Measurements from ENCODE around the gene ABLIM2. TPM values are rescaled to one million over a fixed set of nuclear protein-coding genes. Genes with fewer than 3 reads are reported as not detected.
A peak's percentile ranks its signal among the peaks of the same experiment; 100 is the strongest.

The ABLIM2 gene
- polyA plus RNA-seq, 1 donor from 2014 or later, result 1.3 TPM

DNA sequence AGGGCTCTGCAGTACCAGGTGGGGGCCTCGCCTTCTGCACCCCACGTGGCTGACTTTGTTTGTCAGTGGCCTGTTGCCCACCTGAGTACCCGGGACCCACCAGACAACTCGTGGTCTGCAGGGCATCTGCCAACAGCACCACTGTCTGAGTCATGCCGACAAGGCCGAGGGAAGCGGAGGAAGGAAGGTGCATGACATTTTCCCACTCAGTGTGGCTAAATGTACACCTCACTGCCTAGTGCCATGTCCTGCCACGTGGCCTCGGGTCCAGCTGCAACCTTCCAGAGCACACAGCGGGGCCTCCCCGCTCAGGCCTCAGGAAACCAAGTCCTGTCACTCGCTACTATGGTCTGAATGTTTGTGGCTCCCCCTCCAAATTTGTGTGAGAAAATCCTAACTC, 22.1 kb downstream of the ABLIM2 start:
- no peak overlapping the region for H3K4me3 Mint-ChIP-seq
- peaks cover 0 to 2% (median 0%) of the 10 kb centered on the region in 3 donors for H3K4me1 Mint-ChIP-seq
- peaks cover 5 to 8% (median 8%) of the 10 kb centered on the region in 3 donors for H3K9me3 Mint-ChIP-seq
- H3K27me3 Mint-ChIP-seq, result peaks cover 15% of the 10 kb centered on the region
- peaks cover 6% of the 10 kb centered on the region for H3K36me3 Mint-ChIP-seq
- no peak overlapping the region for H3K27ac Mint-ChIP-seq

DNA sequence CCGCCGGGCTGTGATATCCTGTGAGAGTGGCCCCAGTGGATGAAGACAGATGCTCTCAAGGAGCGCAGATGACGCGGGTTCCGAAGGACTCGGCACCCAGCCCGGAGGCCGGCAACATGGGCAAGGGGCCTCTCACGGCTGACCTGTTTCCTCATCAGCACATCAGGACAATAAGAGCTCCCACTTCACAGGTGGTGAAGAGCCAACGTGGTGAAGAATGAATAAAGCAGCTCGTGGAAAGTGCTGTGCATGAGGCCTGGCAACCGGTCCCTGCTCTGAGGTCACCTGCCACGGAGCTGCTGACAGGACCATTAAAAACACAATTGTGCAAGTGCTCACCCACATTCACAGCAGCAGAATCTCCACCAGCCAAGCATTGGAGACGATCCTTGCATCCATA, 22.9 kb downstream of the ABLIM2 start:
- peaks cover 2 to 8% (median 8%) of the 10 kb centered on the region in 3 donors for H3K9me3 Mint-ChIP-seq
- no peak overlapping the region for H3K4me3 Mint-ChIP-seq
- H3K27ac Mint-ChIP-seq, result no peak overlapping the region
- peaks cover 19% of the 10 kb centered on the region for H3K27me3 Mint-ChIP-seq
- peaks cover 6% of the 10 kb centered on the region for H3K36me3 Mint-ChIP-seq
- peaks cover 0 to 2% (median 0%) of the 10 kb centered on the region in 3 donors for H3K4me1 Mint-ChIP-seq

DNA sequence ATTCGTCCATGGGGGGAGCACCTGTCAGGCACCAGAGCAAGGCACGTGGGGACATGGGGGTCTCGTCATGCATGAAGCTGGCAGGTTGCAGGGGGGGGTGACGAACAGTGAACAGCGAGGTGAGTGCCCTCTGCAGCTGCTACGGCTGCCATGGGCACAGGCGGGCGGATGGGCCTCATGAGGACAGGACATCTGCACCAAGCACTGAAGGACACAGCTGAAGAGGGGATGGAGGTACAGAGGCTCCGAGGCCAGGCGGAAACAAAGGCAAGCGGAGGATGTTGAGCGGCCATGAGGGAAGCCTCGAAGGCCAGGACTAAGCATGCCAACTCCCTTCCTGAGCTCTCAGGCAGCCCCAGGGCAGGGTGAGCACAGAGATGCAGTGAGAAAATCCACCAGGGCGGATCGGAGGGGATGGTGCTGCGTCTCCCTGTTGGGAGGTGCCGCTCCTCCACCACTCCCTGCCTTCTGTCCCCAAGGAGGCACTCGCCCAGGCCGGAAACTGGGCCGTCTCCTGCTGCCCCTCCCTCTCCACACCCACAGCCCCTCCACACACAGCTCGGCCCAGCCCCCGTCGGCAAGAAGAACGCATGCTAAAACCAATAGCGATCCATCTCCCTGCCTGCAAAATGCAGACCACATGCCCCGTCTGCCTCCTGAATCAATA, 24.6 kb downstream of the ABLIM2 start:
- H3K4me3 Mint-ChIP-seq, result peak overlapping the region in 1 of 4 donors; percentile 1
- H3K4me1 Mint-ChIP-seq, result no peaks in the 10 kb centered on the region
- H3K27ac Mint-ChIP-seq, result peak overlapping the region in 1 of 3 donors; percentile 60
- peaks cover 0 to 4% (median 0%) of the 10 kb centered on the region in 3 donors for H3K9me3 Mint-ChIP-seq
- peaks cover 17% of the 10 kb centered on the region for H3K27me3 Mint-ChIP-seq
- H3K36me3 Mint-ChIP-seq, result peaks cover 3% of the 10 kb centered on the region

- Mint-ChIP-seq H3K4me1 (no peaks in the 10 kb centered on the region), H3K4me3 (peak overlapping the region in 1 of 4 donors; percentile 65), H3K36me3 (peaks cover 3% of the 10 kb centered on the region), H3K27ac (no peak overlapping the region), H3K9me3 (peaks cover 0 to 4% (median 0%) of the 10 kb centered on the region in 3 donors), H3K27me3 (peaks cover 17% of the 10 kb centered on the region)
These were observed 25.5 kb downstream of the ABLIM2 start for GRCh38 chr4:8132947-8133705.

DNA sequence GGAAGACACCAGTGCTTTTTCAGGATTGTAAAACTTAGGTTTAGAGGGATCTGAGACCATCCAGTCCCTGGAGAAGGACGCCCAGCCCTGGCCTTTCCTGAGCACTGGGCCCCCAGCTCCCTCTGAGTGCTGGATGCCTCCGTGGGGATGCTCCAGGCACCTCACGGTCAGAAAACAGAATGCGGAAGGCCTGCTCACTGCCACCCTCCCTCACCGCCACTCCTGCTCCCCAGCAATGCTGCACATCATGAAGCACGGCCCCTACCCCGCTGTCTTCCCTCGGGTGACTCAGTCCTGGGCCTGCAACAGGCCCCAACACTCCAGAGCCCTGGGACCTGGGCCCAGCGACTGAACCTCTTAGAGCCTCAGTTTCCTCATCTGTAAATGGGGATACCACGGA, 26.2 kb downstream of the ABLIM2 start:
- H3K27me3 Mint-ChIP-seq, result peaks cover 17% of the 10 kb centered on the region
- no peak overlapping the region for H3K4me3 Mint-ChIP-seq
- no peaks in the 10 kb centered on the region for H3K9me3 Mint-ChIP-seq
- peaks cover 3% of the 10 kb centered on the region for H3K36me3 Mint-ChIP-seq
- no peaks in the 10 kb centered on the region for H3K4me1 Mint-ChIP-seq
- no peak overlapping the region for H3K27ac Mint-ChIP-seq

- Mint-ChIP-seq H3K9me3 (no peaks in the 10 kb centered on the region), H3K27me3 (peaks cover 20% of the 10 kb centered on the region), H3K4me1 (no peaks in the 10 kb centered on the region), H3K36me3 (peaks cover 3% of the 10 kb centered on the region), H3K27ac (no peak overlapping the region), H3K4me3 (no peak overlapping the region)
These were observed 26.8 kb downstream of the ABLIM2 start for GRCh38 chr4:8131826-8132225.

DNA sequence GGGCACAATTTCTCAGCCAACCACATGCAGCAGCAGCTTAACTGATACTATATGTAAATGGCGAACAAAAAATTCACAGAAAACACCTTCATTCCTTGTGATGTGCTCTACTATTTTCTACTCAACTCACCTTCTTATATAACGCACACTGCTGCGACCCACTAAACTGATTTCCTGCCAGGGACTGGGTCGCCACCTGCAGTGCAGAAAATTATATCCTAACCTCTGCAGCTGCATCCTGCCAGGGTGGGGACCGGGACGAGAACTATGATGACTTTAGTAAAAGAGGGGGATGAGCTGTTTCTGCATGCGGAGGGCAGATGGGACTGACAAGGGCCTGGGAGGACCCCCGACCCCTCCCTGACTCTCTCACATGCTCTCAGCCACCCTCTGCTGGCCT, 27.4 kb downstream of the ABLIM2 start:
- peaks cover 20% of the 10 kb centered on the region for H3K27me3 Mint-ChIP-seq
- H3K4me1 Mint-ChIP-seq, result no peaks in the 10 kb centered on the region
- H3K36me3 Mint-ChIP-seq, result peaks cover 3% of the 10 kb centered on the region
- no peak overlapping the region for H3K27ac Mint-ChIP-seq
- H3K9me3 Mint-ChIP-seq, result no peaks in the 10 kb centered on the region
- no peak overlapping the region for H3K4me3 Mint-ChIP-seq

- H3K9me3 Mint-ChIP-seq, result no peaks in the 10 kb centered on the region
- H3K36me3 Mint-ChIP-seq, result peaks cover 3% of the 10 kb centered on the region
- peaks cover 20% of the 10 kb centered on the region for H3K27me3 Mint-ChIP-seq
- H3K4me1 Mint-ChIP-seq, result no peaks in the 10 kb centered on the region
- H3K4me3 Mint-ChIP-seq, result no peak overlapping the region
- no peak overlapping the region for H3K27ac Mint-ChIP-seq
These were observed 28.1 kb downstream of the ABLIM2 start for GRCh38 chr4:8130346-8131066.

GRCh38 chr4:8129785-8130184, 28.8 kb downstream of the ABLIM2 start:
- peaks cover 17% of the 10 kb centered on the region for H3K27me3 Mint-ChIP-seq
- H3K4me3 Mint-ChIP-seq, result no peak overlapping the region
- peaks cover under 1% of the 10 kb centered on the region for H3K36me3 Mint-ChIP-seq
- H3K4me1 Mint-ChIP-seq, result no peaks in the 10 kb centered on the region
- H3K27ac Mint-ChIP-seq, result no peak overlapping the region
- no peaks in the 10 kb centered on the region for H3K9me3 Mint-ChIP-seq

DNA sequence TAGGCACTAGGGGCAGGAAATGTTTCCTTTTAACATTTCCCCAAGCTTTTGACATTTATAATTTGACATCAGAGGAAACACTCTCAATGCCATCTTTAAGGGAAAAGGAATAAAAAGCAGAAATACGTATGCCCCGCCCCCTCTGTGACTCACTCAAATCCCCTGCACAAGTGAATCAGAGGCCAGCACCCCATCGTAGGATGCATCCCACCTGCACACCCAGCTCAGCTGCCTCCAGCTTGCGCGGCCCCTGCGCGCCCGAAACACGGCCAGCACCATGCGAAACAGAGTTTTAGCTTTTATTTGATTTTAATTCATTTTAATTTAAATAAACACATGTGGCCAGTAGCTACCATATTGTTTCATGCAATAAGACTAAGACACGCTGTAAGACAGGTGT, 29.5 kb downstream of the ABLIM2 start:
- no peaks in the 10 kb centered on the region for H3K4me1 Mint-ChIP-seq
- H3K27ac Mint-ChIP-seq, result no peak overlapping the region
- no peaks in the 10 kb centered on the region for H3K36me3 Mint-ChIP-seq
- peaks cover 11% of the 10 kb centered on the region for H3K27me3 Mint-ChIP-seq
- H3K4me3 Mint-ChIP-seq, result no peak overlapping the region
- no peaks in the 10 kb centered on the region for H3K9me3 Mint-ChIP-seq

DNA sequence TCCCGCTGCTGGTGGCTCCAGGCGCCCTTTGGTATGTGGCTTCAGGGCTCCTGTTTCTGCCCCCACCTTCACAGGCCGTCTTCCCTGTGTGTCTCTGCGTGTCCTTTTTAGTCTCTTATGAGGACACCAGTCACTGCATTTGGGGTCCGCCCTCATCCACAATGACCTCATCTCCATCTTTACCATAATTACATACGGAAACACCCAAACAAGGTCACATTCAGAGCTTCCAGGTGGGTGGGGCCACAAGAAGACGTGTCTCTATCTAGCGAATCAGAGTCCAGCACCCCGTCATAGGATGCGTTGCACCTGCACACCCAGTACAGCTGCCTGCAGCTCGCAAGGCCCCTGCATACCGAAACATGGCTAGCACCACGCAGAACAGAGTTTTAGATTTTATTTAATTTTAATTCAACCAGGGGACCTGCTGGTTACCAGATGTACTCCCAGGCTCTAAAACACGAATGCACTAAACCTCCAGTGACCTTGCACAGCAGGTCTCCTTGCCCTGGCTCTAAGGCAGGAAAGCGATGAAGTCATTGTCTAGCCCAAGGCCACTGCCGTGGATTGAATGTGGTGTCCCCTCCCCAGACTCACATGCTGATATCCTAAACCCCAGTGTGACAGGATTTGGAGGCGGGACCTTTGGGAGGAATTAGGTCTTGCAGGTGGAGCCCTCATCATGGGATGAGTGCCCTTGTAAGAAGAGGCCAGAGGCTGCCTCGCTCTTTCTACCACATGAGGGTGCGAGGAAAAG, 30.3 kb downstream of the ABLIM2 start:
- no peak overlapping the region for H3K4me3 Mint-ChIP-seq
- no peaks in the 10 kb centered on the region for H3K9me3 Mint-ChIP-seq
- H3K4me1 Mint-ChIP-seq, result no peaks in the 10 kb centered on the region
- H3K36me3 Mint-ChIP-seq, result no peaks in the 10 kb centered on the region
- H3K27me3 Mint-ChIP-seq, result peaks cover 13% of the 10 kb centered on the region
- H3K27ac Mint-ChIP-seq, result no peak overlapping the region

DNA sequence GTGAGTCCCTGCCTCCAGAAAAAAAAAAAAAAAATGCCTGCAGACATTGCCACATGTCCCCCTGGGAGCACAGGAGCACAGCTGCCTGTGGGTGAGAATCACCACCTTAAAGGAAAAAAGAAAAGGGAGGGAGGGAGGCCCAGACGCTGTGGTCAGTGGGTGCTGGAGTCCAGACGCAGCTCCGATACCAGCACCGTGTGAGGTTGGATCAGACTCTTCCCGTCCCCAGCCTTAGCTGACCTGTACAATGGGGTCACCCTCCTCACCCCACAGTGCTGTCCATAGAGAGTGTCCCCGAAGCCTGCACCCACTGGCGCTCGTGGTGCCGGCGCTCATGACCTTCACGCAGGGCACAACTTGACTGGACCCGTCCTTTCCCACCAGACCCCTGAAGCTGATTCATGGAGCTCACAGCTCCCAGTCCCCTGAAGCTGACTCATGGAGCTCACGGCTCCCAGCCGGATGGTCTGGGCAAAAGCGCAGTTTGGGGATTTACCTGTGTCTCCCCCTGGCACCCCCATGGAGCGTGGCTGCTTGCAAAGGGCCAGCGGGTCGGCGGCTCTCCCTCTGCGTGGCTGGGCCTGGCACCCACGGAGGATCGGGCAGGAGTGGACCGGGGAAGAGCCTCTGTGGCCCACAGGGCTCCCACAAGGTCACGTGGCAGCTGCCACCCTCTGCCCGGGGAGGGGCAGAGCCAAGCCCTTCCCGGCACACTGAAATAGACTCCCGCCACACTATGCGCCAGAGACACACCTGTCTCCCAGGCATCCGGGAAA, 31.4 kb downstream of the ABLIM2 start:
- Mint-ChIP-seq H3K27ac (no peak overlapping the region), H3K4me1 (no peaks in the 10 kb centered on the region), H3K9me3 (no peaks in the 10 kb centered on the region), H3K4me3 (no peak overlapping the region), H3K36me3 (no peaks in the 10 kb centered on the region), H3K27me3 (peaks cover 10% of the 10 kb centered on the region)

GRCh38 chr4:8126523-8126922, 32.1 kb downstream of the ABLIM2 start:
- Mint-ChIP-seq H3K27me3 (peaks cover 10% of the 10 kb centered on the region), H3K4me3 (no peak overlapping the region), H3K36me3 (no peaks in the 10 kb centered on the region), H3K9me3 (no peaks in the 10 kb centered on the region), H3K4me1 (no peaks in the 10 kb centered on the region), H3K27ac (no peak overlapping the region)

- no peaks in the 10 kb centered on the region for H3K4me1 Mint-ChIP-seq
- H3K27me3 Mint-ChIP-seq, result peaks cover 5% of the 10 kb centered on the region
- H3K9me3 Mint-ChIP-seq, result no peaks in the 10 kb centered on the region
- no peaks in the 10 kb centered on the region for H3K36me3 Mint-ChIP-seq
- H3K4me3 Mint-ChIP-seq, result no peak overlapping the region
- no peak overlapping the region for H3K27ac Mint-ChIP-seq
These were observed 33.0 kb downstream of the ABLIM2 start for GRCh38 chr4:8125526-8126056.

Measured in IgD-negative memory B cell (primary cell).